HG03354 (cell line): ENCODE data around the gene HERC3.

Experiments
- ATAC-seq: cut with Tn5 transposase; IDR thresholded peaks from one replicate; pipeline ENCODE4 v1.9.1; 2021; ENCODE audit warnings: mild to moderate bottlenecking; ENCODE audit not compliant: unreplicated experiment, poor library complexity, severe bottlenecking

Gene HERC3

GRCh38 chr4:88655226-88655625, 62.9 kb downstream of the HERC3 start:
- no peak for ATAC-seq

GRCh38 chr4:88659055-88659889, 67.0 kb downstream of the HERC3 start:
- peak; percentile 96 for ATAC-seq

GRCh38 chr4:88659890-88660208, 67.6 kb downstream of the HERC3 start:
- ATAC-seq: no peak

- no peak for ATAC-seq
Observed at GRCh38 chr4:88660446-88661294, 68.4 kb downstream of the HERC3 start.

GRCh38 chr4:88661739-88662138, 69.5 kb downstream of the HERC3 start:
- ATAC-seq: no peak

- ATAC-seq: peak; percentile 76
Observed at GRCh38 chr4:88672987-88673386, 80.7 kb downstream of the HERC3 start.

GRCh38 chr4:88673886-88674285, 81.6 kb downstream of the HERC3 start:
- ATAC-seq: no peak

GRCh38 chr4:88674565-88674964, 82.3 kb downstream of the HERC3 start:
- no peak for ATAC-seq

GRCh38 chr4:88674979-88675378, 82.7 kb downstream of the HERC3 start:
- ATAC-seq: no peak

- no peak for ATAC-seq
Observed at GRCh38 chr4:88675543-88675942, 83.3 kb downstream of the HERC3 start.

- no peak for ATAC-seq
Observed at GRCh38 chr4:88681209-88681608, 88.9 kb downstream of the HERC3 start.

- ATAC-seq: no peak
Observed at GRCh38 chr4:88690355-88690754, 98.1 kb downstream of the HERC3 start.

- ATAC-seq: no peak
Observed at GRCh38 chr4:88693792-88694191, 101.5 kb downstream of the HERC3 start.

- no peak for ATAC-seq
Observed at GRCh38 chr4:88696630-88697029, 104.3 kb downstream of the HERC3 start.

GRCh38 chr4:88697141-88697540, 104.9 kb downstream of the HERC3 start:
- no peak for ATAC-seq

- peak; percentile 97 for ATAC-seq
Observed at GRCh38 chr4:88697588-88698329, 105.5 kb downstream of the HERC3 start, which contains the start of gene NAP1L5. Gene NAP1L5 (minus strand): TSS chr4:88697829. CDS start chr4:88697754, 75 bp downstream.

GRCh38 chr4:88698519-88698918, 106.2 kb downstream of the HERC3 start:
- no peak for ATAC-seq

- ATAC-seq: no peak
Observed at GRCh38 chr4:88702782-88703181, 110.5 kb downstream of the HERC3 start.

- no peak for ATAC-seq
Observed at GRCh38 chr4:88705223-88705622, 112.9 kb downstream of the HERC3 start.

- ATAC-seq: no peak
Observed at GRCh38 chr4:88705805-88706492, 113.7 kb downstream of the HERC3 start.
